Gastroesophageal sphincter (tissue), 3 donors: Measurements from ENCODE around the gene CFAP68.

Experiments
- CTCF ChIP-seq, 4 experiments: fragments of 200-600 bp in 2 of 4; fragments of 450-650 bp in 2 of 4; sonication (generic) in 1 of 4; IDR thresholded peaks; one replicate each; pipeline ENCODE4 v1.5.1; 2017 to 2019; ENCODE audit warnings: antibody characterized with exemption in 4 of 4, mild to moderate bottlenecking in 2 of 4, moderate library complexity in 2 of 4
- POLR2A ChIP-seq, 2 donors: fragments of 450-650 bp; IDR thresholded peaks; one replicate each; pipeline ENCODE4 v1.6.1; 2017; ENCODE audit warnings: antibody characterized with exemption in 2 of 2, mild to moderate bottlenecking in 2 of 2, moderate library complexity in 1 of 2
- POLR2AphosphoS5 ChIP-seq: sonication (generic); formaldehyde crosslinking; IDR thresholded peaks from one replicate; pipeline ENCODE4 v1.6.1; 2017; ENCODE audit warnings: antibody characterized with exemption

GRCh38 chr11:111840143-111840542 is 39.2 kb upstream of the CFAP68 start:
- TF ChIP-seq CTCF (IDR thresholded peaks at IDR 0.05), result no peak
- no peak for TF ChIP-seq POLR2AphosphoS5
- no peak for TF ChIP-seq POLR2A (IDR thresholded peaks at IDR 0.05)
